Transverse colon (tissue), 4 donors: Measurements from ENCODE around the gene PSMB9. TPM values are rescaled to one million over a fixed set of nuclear protein-coding genes. Genes with fewer than 3 reads are reported as not detected.

Experiments
- DNase-seq: peaks from one replicate; pipeline ENCODE4 v3.0.0-alpha.2; 2019
- H3K27ac ChIP-seq, 4 donors: fragments of 200-600 bp; sonication (generic); 2 replicates each; pipeline ENCODE4 v1.5.1; 2016 to 2018; ENCODE audit warnings: inconsistent platforms in 4 of 4
- H3K27me3 ChIP-seq: fragments of 200-600 bp; sonication (generic); 2 replicates; pipeline ENCODE4 v1.5.1; 2017; ENCODE audit warnings: inconsistent platforms
- H3K36me3 ChIP-seq, 4 donors: fragments of 200-600 bp; sonication (generic); 2 replicates each; pipeline ENCODE4 v1.5.1; 2017 to 2019; ENCODE audit warnings: inconsistent platforms in 4 of 4
- H3K4me1 ChIP-seq, 4 donors: fragments of 200-600 bp; sonication (generic); 2 replicates each; pipeline ENCODE4 v1.5.1; 2017 to 2020; ENCODE audit warnings: inconsistent platforms in 4 of 4
- H3K4me3 ChIP-seq, 4 donors: fragments of 200-600 bp; sonication (generic); 1 replicate in 1 of 4; 2 replicates in 3 of 4; pipeline versions ENCODE4 v1.5.1 to v1.6.1; 2017 to 2019; ENCODE audit warnings: inconsistent platforms in 4 of 4
- H3K9me3 ChIP-seq, 2 donors: fragments of 200-600 bp; sonication (generic); 2 replicates each; pipeline ENCODE4 v1.5.1; 2017 to 2019; ENCODE audit warnings: inconsistent platforms in 2 of 2
- EP300 ChIP-seq: sonication (generic); formaldehyde crosslinking; IDR thresholded peaks from one replicate; pipeline ENCODE4 v1.6.1; 2017; ENCODE audit warnings: antibody characterized with exemption, low read depth
- POLR2A ChIP-seq: fragments of 450-650 bp; IDR thresholded peaks from one replicate; pipeline ENCODE4 v1.6.1; 2016; ENCODE audit warnings: antibody characterized with exemption, mild to moderate bottlenecking, moderate library complexity
- POLR2AphosphoS5 ChIP-seq, 3 donors: sonication (generic); formaldehyde crosslinking; IDR thresholded peaks; one replicate each; pipeline ENCODE4 v1.6.1; 2016; ENCODE audit warnings: antibody characterized with exemption in 3 of 3
- whole genome bisulfite sequencing, 2 donors: methylation state at CpG; one replicate each; pipeline ENCODE4 v1.1.5; 2018; ENCODE audit warnings: low coverage in 1 of 2; 5-methylcytosine and 5-hydroxymethylcytosine counted together
- in situ Hi-C, 4 donors: fragments of 200-750 bp; cut with MboI; loops; one replicate each; pipeline versions ENCODE4 v1.15.0 to v1.15.1; 2017; ENCODE audit warnings: low sequenced_read_pairs in 3 of 4, low pct_ligation_motif_present in 1 of 4, low pct_unique_long_range_greater_than_20kb in 1 of 4
- intact Hi-C: fragments of 100-400 bp; cut with DNase I; formaldehyde crosslinking; loops from one replicate; pipeline ENCODE4 v1.15.1; 2023; ENCODE audit warnings: low total_unique reads
- small RNA-seq, 4 donors: library from RNA; depleted of rRNA; stranded (forward); fragments of <200 nt; gene quantifications; one replicate each; pipeline ENCODE3, GENCODE V24; 2016
- total RNA-seq, 4 donors: library from RNA; depleted of rRNA; stranded (reverse); fragments of >200 nt; gene quantifications; one replicate each; pipeline ENCODE4 v1.1.0, GENCODE V29; 2016
- TF ChIP-seq, protein P1 (sequence below), 5 experiments: fragments of 200-600 bp in 3 of 5; fragments of 450-650 bp in 2 of 5; sonication (generic) in 3 of 5; IDR thresholded peaks; 1 replicate in 2 of 5; 2 replicates in 3 of 5; pipeline ENCODE4 v1.5.1; 2016 to 2017; ENCODE audit warnings: antibody characterized with exemption in 5 of 5, inconsistent platforms in 3 of 5, mild to moderate bottlenecking in 2 of 5, moderate library complexity in 1 of 5

PSMB9 gene
- total RNA-seq, 4 donors from 2014 or later, result 14.6 to 44.1 (median 32.9) TPM

DNA sequence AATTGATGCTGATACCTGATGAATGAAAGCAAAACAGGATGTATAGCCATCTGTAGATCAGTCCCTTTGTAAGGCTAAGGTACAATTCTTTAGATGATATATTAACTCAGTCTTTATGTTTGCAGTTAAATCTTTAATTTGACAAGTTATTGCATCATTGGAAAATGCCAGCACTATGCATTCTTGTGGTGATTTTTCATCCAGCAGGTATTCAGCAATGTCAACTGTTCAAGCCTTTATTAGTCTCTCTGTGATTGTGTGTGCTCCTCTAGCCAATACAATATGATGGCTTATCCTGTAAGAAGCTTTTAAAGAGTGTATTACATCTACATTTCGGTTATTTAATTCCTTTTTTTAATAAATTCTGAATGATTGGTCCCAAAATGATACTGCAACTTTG lies 52.5 kb downstream of the PSMB9 start:
- intact Hi-C loops (no loop called here), in situ Hi-C loops (no loop called here)
- Histone ChIP-seq H3K4me3 (no peak overlapping the region), H3K27me3 (no peaks in the 10 kb centered on the region), H3K36me3 (no peaks in the 10 kb centered on the region), H3K27ac (no peak overlapping the region), H3K9me3 (no peaks in the 10 kb centered on the region), H3K4me1 (peaks cover 0 to 6% (median 0%) of the 10 kb centered on the region in 4 donors)
- WGBS, 2 donors, result 64 to 68% methylated on average over 1 of the region's 1 CpG
- DNase-seq, result no peak
- no peak for TF ChIP-seq EP300
- TF ChIP-seq, protein P1, sequence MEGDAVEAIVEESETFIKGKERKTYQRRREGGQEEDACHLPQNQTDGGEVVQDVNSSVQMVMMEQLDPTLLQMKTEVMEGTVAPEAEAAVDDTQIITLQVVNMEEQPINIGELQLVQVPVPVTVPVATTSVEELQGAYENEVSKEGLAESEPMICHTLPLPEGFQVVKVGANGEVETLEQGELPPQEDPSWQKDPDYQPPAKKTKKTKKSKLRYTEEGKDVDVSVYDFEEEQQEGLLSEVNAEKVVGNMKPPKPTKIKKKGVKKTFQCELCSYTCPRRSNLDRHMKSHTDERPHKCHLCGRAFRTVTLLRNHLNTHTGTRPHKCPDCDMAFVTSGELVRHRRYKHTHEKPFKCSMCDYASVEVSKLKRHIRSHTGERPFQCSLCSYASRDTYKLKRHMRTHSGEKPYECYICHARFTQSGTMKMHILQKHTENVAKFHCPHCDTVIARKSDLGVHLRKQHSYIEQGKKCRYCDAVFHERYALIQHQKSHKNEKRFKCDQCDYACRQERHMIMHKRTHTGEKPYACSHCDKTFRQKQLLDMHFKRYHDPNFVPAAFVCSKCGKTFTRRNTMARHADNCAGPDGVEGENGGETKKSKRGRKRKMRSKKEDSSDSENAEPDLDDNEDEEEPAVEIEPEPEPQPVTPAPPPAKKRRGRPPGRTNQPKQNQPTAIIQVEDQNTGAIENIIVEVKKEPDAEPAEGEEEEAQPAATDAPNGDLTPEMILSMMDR (IDR thresholded peaks at IDR 0.05), result no peak
- TF ChIP-seq POLR2A, result no peak
- TF ChIP-seq POLR2AphosphoS5 (IDR thresholded peaks at IDR 0.05), result no peak

DNA sequence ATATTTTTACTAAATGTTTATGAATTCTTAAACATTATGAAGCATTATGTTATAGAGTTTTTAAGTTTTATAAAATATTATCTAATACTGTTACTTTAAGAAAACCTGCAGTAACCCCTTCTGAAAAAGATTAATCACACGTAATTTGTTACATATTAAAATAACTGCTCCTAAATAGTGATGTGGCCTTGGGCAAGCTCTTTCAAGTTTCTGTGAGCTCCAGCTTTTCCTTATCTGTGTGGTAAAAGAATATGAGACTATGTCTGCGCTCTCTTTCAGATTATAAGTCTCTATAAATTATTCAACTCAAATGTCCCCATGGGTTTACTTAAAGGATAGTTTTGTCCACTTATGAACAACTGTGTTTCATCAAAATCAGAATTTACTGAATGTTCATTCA lies 54.9 kb downstream of the PSMB9 start:
- Histone ChIP-seq H3K4me1 (peaks cover 0 to 2% (median 0%) of the 10 kb centered on the region in 4 donors), H3K27me3 (no peaks in the 10 kb centered on the region), H3K9me3 (no peaks in the 10 kb centered on the region), H3K27ac (no peak overlapping the region), H3K36me3 (no peaks in the 10 kb centered on the region), H3K4me3 (no peak overlapping the region)
- intact Hi-C loops, result no loop called here
- 77 to 89% methylated on average over 2 of the region's 2 CpGs for WGBS, 2 donors
- in situ Hi-C loops, result no loop called here
- TF ChIP-seq POLR2AphosphoS5 (IDR thresholded peaks at IDR 0.05) (no peak), POLR2A (no peak), EP300 (no peak)
- TF ChIP-seq, protein P1 (IDR thresholded peaks at IDR 0.05), result no peak
- DNase-seq, result no peak

Small RNA genes within 50 kb of the gene (small RNA-seq; reads per million reads assigned to genes)
- gene HLA-Z, result 0 reads per million in 4 donors

Other genes with a start within 250 kb of the PSMB9 start
- gene HLA-DQA1, start 216.8 kb upstream of the PSMB9 start, total RNA-seq, result 1 to 10 TPM in 2 of 4 donors, under 1 TPM in 1, not detected in 1; 0.41 to 4.5 (median 3.2) TPM
- 1 to 10 TPM in 2 of 4 donors, under 1 TPM in 1, not detected in 1; 0.14 to 1.9 (median 1.1) TPM for gene HLA-DQB1, start 187.5 kb upstream of the PSMB9 start, total RNA-seq
- 1 to 10 TPM in 1 of 4 donors, not detected in 3; 2.7 TPM for gene HLA-DQA2, start 112.8 kb upstream of the PSMB9 start, total RNA-seq
- under 1 TPM in 2 of 4 donors, not detected in 2; 0.27 to 0.32 TPM for gene HLA-DQB2, start 90.7 kb upstream of the PSMB9 start, total RNA-seq
- gene HLA-DOB, start 37.2 kb upstream of the PSMB9 start, total RNA-seq, result 1 to 10 TPM in 1 of 4 donors, not detected in 3; 5.7 TPM
- gene TAP2, start 15.5 kb upstream of the PSMB9 start, total RNA-seq, result 10 to 100 TPM; 12.3 to 48.2 (median 27.1) TPM
- gene PSMB8, start 10.1 kb upstream of the PSMB9 start, total RNA-seq, result 10 to 100 TPM in 3 of 4 donors, 1 to 10 TPM in 1; 9.4 to 95.2 (median 72.6) TPM
- 10 to 100 TPM; 63.2 to 87.9 (median 75.3) TPM for gene TAP1, start 488 bp upstream of the PSMB9 start, total RNA-seq
- 10 to 100 TPM in 2 of 4 donors, 1 to 10 TPM in 2; 1.8 to 20.8 (median 13.2) TPM for gene HLA-DMB, start 86.8 kb downstream of the PSMB9 start, total RNA-seq
- 10 to 100 TPM in 3 of 4 donors, 1 to 10 TPM in 1; 1.4 to 40.4 (median 20.8) TPM for gene HLA-DMA, start 98.9 kb downstream of the PSMB9 start, total RNA-seq
- gene BRD2, start 114.4 kb downstream of the PSMB9 start, total RNA-seq, result 100 to 1,000 TPM; 116 to 612 (median 238) TPM
- gene HLA-DOA, start 155.4 kb downstream of the PSMB9 start, total RNA-seq, result 1 to 10 TPM in 3 of 4 donors, under 1 TPM in 1; 0.82 to 7.9 (median 2.6) TPM
- 10 to 100 TPM in 3 of 4 donors, 1 to 10 TPM in 1; 2.2 to 77.8 (median 28.7) TPM for gene HLA-DPA1, start 219.5 kb downstream of the PSMB9 start, total RNA-seq
- 10 to 100 TPM in 3 of 4 donors, 1 to 10 TPM in 1; 10.0 to 68.0 (median 40.4) TPM for gene HLA-DPB1, start 221.8 kb downstream of the PSMB9 start, total RNA-seq